ENCODE results near the gene GMEB2.
"Not testable (repeated sequence)": the region's sequence is repeated elsewhere in the genome, so short reads cannot be mapped to it uniquely, and the experiment has no call there.

GMEB2 gene

DNA sequence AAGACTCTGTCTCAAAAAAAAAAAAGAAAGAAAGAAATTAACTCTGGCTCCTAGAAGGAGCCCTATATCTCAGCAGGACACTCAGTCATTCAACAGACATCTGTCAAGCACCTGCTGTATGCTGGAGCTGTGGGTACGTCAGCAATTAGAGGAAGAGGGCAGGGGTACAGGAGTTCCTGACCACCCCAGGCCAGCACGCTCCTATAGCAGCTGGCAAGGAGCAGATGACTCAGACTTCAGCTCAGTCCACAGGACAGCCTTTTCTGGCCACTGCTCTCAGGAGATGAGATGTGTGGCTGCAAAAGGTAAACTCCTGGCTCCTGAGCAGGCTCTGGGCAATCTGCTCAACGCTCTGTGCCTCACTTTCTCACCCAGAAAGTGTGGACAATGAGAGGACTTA, 29.6 kb upstream of the GMEB2 start:
- no peak for TF ChIP-seq CTCF (IDR thresholded peaks at IDR 0.05; ENCODE audit: low read depth, low read length, missing control alignments)
- H3K4me3 ChIP-seq (ENCODE audit: low read depth, low read length) = no peak overlapping the region
- no peak for DNase-seq (ENCODE audit: low read depth)

DNA sequence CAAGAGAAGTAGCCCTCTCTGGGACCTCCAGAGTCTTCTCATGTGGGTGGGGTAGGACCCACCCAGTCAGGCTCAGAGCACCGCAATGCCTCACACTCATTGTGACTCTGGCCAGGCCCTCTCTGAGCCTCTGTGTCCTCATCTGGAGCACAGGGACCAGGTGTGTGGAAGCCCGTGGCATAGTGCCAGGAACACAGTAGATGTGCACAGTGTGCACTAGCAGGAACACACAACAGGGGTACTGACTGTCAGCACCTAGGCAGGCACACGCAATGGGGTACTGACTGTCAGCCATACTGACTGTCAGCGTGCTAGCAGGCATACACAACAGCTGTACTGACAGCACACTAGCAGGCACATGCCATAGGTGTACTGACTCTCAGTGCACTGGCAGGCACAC, 28.3 kb upstream of the GMEB2 start:
- TF ChIP-seq CTCF (IDR thresholded peaks at IDR 0.05; ENCODE audit: low read depth, low read length, missing control alignments) = no peak
- no peak overlapping the region for H3K4me3 ChIP-seq (ENCODE audit: low read depth, low read length)
- no peak for DNase-seq (ENCODE audit: low read depth)

- no peak for TF ChIP-seq CTCF (IDR thresholded peaks at IDR 0.05; ENCODE audit: low read depth, low read length, missing control alignments)
- H3K4me3 ChIP-seq (ENCODE audit: low read depth, low read length) = no peak overlapping the region
Observed at GRCh38 chr20:63653974-63654668, 27.2 kb upstream of the GMEB2 start.

DNA sequence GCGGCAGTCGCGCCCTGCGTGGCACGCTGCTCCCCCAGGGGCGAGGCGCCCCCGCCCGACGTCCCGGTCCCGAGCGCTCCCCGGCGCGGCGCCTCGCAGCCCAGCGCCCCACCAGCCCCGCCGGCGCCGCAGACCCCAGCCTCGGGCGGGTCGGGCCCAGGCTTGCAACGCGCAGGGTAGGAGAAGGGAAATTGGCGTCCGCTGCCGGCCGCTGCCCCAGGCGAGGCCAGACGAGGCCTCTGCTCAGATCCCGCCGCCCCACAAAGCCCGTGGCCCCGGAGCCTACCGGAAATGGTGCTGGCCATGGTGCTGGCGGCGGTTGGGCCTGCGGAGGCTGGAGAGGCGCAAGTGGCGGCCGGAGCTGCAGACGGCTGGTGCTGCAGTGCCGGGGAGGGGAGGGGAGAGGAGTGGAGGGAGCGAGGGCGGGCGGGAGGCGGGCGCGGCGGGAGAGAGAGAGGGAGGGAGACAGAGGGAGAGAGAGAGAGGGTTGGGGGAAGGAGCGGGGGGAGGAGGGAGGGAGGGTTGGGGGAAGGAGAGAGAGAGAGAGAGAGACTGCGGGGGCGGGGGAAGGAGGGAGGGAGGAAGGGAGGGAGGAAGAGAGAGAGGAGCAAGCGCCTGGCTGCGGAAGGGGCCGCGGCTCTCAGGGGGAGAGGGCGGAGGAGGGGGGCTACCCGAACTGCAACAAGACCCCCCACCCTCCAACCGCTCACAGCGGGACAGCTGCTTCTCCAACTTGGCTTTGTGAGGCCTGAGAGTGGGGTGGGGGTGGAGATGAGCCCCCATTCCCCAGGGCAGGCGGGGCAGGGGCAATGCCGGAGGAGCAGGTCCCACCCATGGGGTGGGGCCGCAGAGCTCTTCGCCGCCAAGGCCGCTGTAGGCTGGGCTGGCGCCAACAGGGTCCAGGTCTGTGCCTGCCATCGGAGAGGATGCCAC, 26.4 kb upstream of the GMEB2 start, which contains the start of gene STMN3:
Gene STMN3, minus strand, starts transcription at position 384 of the 933 bp plus-strand sequence. Its CDS starts 79 bp downstream, at position 305.
- no peak for DNase-seq (ENCODE audit: low read depth)
- H3K4me3 ChIP-seq (ENCODE audit: low read depth, low read length) = peak within 1 kb of the TSS; percentile 6; the same call in 1 of the 2 replicates
- TF ChIP-seq CTCF (IDR thresholded peaks at IDR 0.05; ENCODE audit: low read depth, low read length, missing control alignments) = no peak

More at GRCh38 chr20:63653974-63654668, 27.2 kb upstream of the GMEB2 start:
- no peak for DNase-seq (ENCODE audit: low read depth)

DNA sequence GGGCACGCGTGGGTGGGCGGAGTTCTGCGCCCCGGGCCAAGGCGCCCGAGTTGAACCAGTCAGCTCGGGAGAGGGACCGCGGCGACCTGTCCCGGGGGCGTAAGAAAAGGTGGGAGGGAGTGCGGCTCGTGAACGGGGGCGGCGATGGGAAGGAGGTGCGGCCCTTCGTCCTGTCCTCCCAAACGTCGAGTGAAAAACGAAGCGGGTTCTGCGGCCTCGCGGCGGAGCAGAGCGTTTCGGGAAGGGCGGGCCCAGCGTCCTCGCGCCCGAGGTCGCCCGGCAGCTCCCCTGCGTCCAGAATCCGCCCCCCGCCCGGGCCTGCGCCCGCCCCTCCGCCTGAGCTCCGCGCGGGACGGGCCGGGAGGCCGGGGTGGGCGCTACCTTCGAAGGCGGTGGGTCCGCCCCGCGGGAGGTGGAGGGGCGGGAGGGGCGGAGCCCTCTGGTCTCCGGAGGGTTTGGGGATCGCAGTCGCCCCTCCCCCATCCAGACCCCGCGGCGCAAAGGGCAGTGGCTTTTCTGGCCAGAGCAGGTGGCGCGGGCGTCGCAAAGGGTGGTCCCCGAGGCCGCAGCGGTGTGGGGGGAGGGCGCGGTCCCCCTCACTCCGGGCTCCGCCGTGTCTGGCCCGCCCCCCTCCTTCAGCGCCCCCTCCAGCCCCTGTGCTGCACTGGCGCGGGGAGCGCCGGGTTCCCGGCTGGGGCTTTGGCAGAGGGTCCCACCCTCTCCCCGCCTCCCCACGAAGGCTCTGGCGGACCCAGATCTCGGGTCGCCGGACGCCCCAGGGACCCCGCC, 25.5 kb upstream of the GMEB2 start:
- DNase-seq (ENCODE audit: low read depth) = no peak
- TF ChIP-seq CTCF (IDR thresholded peaks at IDR 0.05; ENCODE audit: low read depth, low read length, missing control alignments) = no peak
- no peak overlapping the region for H3K4me3 ChIP-seq (ENCODE audit: low read depth, low read length)

DNA sequence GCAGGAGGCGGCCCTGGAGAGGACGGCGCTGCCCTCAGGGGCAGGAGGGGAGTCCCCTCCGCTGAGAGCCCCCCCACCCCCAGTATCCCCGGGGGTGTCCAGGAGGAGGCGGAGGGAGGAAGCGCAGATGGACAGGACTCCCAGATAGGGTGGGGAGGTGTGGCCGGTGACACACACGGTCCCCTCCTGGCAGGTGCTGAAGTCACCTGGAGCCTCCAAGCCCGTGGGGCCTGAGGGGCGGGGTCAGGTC, 25.0 kb upstream of the GMEB2 start:
- no peak overlapping the region for H3K4me3 ChIP-seq (ENCODE audit: low read depth, low read length)
- no peak for TF ChIP-seq CTCF (IDR thresholded peaks at IDR 0.05; ENCODE audit: low read depth, low read length, missing control alignments)
- no peak for DNase-seq (ENCODE audit: low read depth)

- not testable (repeated sequence) for H3K4me3 ChIP-seq (ENCODE audit: low read depth, low read length); DNase-seq (ENCODE audit: low read depth)
Observed at GRCh38 chr20:63650486-63650885, 23.6 kb upstream of the GMEB2 start.
